Panc1 (cell line): ENCODE measurements around the gene NCAM2.

ENCODE experiments used
- POLR2AphosphoS5 ChIP-seq: IDR thresholded peaks from 2 replicates; pipeline ENCODE4 v1.6.1; 2012; ENCODE audit warnings: mild to moderate bottlenecking, low read depth, low read length, moderate library complexity
- SIN3A ChIP-seq: IDR thresholded peaks from 2 replicates; pipeline ENCODE4 v1.6.1; 2012; ENCODE audit warnings: low read depth, mild to moderate bottlenecking, low read length, moderate library complexity, borderline replicate concordance; ENCODE audit not compliant: insufficient read depth
- TCF7L2 ChIP-seq: IDR thresholded peaks from 2 replicates; pipeline ENCODE4 v1.6.1; 2011; ENCODE audit warnings: mild to moderate bottlenecking, low read depth, low read length, inconsistent platforms
- TF ChIP-seq, protein P1 (sequence below): fragments of 450-650 bp; IDR thresholded peaks from 2 replicates; pipeline ENCODE4 v1.5.1; 2017; ENCODE audit warnings: mild to moderate bottlenecking
- TF ChIP-seq, protein P2 (sequence below), 2 experiments: IDR thresholded peaks; 2 replicates each; pipeline ENCODE4 v1.6.1; 2011 to 2012; ENCODE audit warnings: low read depth in 2 of 2, control low read depth in 1 of 2, low read length in 1 of 2, mild to moderate bottlenecking in 1 of 2, moderate library complexity in 1 of 2; ENCODE audit not compliant: insufficient read depth in 1 of 2

DNA sequence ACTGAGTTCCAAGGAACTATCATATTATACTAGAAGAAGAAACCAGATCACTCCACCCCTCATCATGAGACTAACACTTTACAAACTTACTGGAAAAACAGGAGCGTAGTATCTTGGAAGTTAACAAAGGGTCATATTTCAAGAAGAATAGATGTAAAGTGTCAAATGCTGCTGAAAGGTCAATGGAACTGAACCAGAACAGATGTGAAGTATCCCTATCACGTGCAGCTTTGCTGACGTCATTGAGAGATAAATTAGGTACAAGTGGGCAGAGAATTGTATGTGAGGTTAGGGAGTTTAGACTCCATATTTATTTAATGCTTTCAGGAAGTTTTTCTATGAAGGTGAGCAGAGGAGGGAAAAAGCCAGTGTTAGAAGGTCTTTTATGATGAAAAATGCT is 483.0 kb downstream of the NCAM2 start:
- TF ChIP-seq, protein P1, sequence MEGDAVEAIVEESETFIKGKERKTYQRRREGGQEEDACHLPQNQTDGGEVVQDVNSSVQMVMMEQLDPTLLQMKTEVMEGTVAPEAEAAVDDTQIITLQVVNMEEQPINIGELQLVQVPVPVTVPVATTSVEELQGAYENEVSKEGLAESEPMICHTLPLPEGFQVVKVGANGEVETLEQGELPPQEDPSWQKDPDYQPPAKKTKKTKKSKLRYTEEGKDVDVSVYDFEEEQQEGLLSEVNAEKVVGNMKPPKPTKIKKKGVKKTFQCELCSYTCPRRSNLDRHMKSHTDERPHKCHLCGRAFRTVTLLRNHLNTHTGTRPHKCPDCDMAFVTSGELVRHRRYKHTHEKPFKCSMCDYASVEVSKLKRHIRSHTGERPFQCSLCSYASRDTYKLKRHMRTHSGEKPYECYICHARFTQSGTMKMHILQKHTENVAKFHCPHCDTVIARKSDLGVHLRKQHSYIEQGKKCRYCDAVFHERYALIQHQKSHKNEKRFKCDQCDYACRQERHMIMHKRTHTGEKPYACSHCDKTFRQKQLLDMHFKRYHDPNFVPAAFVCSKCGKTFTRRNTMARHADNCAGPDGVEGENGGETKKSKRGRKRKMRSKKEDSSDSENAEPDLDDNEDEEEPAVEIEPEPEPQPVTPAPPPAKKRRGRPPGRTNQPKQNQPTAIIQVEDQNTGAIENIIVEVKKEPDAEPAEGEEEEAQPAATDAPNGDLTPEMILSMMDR = no peak
- TF ChIP-seq POLR2AphosphoS5 (no peak), TCF7L2 (no peak), SIN3A (no peak)
- TF ChIP-seq, protein P2, sequence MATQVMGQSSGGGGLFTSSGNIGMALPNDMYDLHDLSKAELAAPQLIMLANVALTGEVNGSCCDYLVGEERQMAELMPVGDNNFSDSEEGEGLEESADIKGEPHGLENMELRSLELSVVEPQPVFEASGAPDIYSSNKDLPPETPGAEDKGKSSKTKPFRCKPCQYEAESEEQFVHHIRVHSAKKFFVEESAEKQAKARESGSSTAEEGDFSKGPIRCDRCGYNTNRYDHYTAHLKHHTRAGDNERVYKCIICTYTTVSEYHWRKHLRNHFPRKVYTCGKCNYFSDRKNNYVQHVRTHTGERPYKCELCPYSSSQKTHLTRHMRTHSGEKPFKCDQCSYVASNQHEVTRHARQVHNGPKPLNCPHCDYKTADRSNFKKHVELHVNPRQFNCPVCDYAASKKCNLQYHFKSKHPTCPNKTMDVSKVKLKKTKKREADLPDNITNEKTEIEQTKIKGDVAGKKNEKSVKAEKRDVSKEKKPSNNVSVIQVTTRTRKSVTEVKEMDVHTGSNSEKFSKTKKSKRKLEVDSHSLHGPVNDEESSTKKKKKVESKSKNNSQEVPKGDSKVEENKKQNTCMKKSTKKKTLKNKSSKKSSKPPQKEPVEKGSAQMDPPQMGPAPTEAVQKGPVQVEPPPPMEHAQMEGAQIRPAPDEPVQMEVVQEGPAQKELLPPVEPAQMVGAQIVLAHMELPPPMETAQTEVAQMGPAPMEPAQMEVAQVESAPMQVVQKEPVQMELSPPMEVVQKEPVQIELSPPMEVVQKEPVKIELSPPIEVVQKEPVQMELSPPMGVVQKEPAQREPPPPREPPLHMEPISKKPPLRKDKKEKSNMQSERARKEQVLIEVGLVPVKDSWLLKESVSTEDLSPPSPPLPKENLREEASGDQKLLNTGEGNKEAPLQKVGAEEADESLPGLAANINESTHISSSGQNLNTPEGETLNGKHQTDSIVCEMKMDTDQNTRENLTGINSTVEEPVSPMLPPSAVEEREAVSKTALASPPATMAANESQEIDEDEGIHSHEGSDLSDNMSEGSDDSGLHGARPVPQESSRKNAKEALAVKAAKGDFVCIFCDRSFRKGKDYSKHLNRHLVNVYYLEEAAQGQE (IDR thresholded peaks at IDR 0.05; ENCODE audit: insufficient read depth in 1 of 2, low read depth in 2 of 2, low read length in 1 of 2) = no peak
